WTC11 (cell line): ENCODE results near the gene TSPO.

Source experiments
- AFF4 ChIP-seq: sonication (generic); formaldehyde crosslinking; IDR thresholded peaks from 2 replicates; pipeline ENCODE4 v1.8.1; 2023; ENCODE audit warnings: mild to moderate bottlenecking, missing genetic modification reagents, borderline replicate concordance
- ESRRA ChIP-seq: sonication (generic); formaldehyde crosslinking; IDR thresholded peaks from 2 replicates; pipeline ENCODE4 v1.8.1; 2022; ENCODE audit warnings: mild to moderate bottlenecking, missing genetic modification reagents, borderline replicate concordance

- TF ChIP-seq ESRRA (no peak), AFF4 (no peak)
These were observed 15.7 kb downstream of the TSPO start for GRCh38 chr22:43167001-43167589.
